GM18909 (cell line): Measurements from ENCODE around the gene PERM1.
"Not testable (repeated sequence)": the region's sequence is repeated elsewhere in the genome, so short reads cannot be mapped to it uniquely, and the experiment has no call there.

Source experiments
- ATAC-seq: cut with Tn5 transposase; IDR thresholded peaks from one replicate; pipeline ENCODE4 v1.9.1; 2021; ENCODE audit warnings: mild to moderate bottlenecking; ENCODE audit not compliant: unreplicated experiment, poor library complexity

Gene PERM1

GRCh38 chr1:998745-998994, 16.8 kb upstream of the PERM1 start:
- no peak for ATAC-seq

GRCh38 chr1:997993-998744, 16.3 kb upstream of the PERM1 start:
- ATAC-seq, result no peak

GRCh38 chr1:997713-997992, 15.8 kb upstream of the PERM1 start:
- no peak for ATAC-seq

GRCh38 chr1:996851-997712, 15.2 kb upstream of the PERM1 start:
- no peak for ATAC-seq

- ATAC-seq, result no peak
Observed at GRCh38 chr1:995665-996633, 14.1 kb upstream of the PERM1 start.

GRCh38 chr1:994546-994945, 12.7 kb upstream of the PERM1 start:
- not testable (repeated sequence) for ATAC-seq

GRCh38 chr1:993379-993995, 11.6 kb upstream of the PERM1 start:
- ATAC-seq, result no peak

- no peak for ATAC-seq
Observed at GRCh38 chr1:992362-992761, 10.5 kb upstream of the PERM1 start.

GRCh38 chr1:991895-992294, 10.0 kb upstream of the PERM1 start:
- ATAC-seq, result no peak

- ATAC-seq, result not testable (repeated sequence)
Observed at GRCh38 chr1:991275-991674, 9.4 kb upstream of the PERM1 start.

GRCh38 chr1:988061-988460, 6.2 kb upstream of the PERM1 start:
- not testable (repeated sequence) for ATAC-seq

- ATAC-seq, result no peak
Observed at GRCh38 chr1:985126-985525, 3.2 kb upstream of the PERM1 start.

- no peak for ATAC-seq
Observed at GRCh38 chr1:984476-984814, 2.6 kb upstream of the PERM1 start.

- ATAC-seq, result no peak
Observed at GRCh38 chr1:983798-984475, 2.0 kb upstream of the PERM1 start.

GRCh38 chr1:982765-983436, 1.0 kb upstream of the PERM1 start:
- no peak for ATAC-seq

- ATAC-seq, result no peak
Observed at GRCh38 chr1:981491-981954, 370 bp downstream of the PERM1 start.

- no peak for ATAC-seq
Observed at GRCh38 chr1:980602-981395, 1.1 kb downstream of the PERM1 start.

- ATAC-seq, result no peak
Observed at GRCh38 chr1:980137-980571, 1.7 kb downstream of the PERM1 start.

- no peak for ATAC-seq
Observed at GRCh38 chr1:979744-980072, 2.2 kb downstream of the PERM1 start.
